ENCODE results near the gene C3orf33. TPM values are rescaled to one million over a fixed set of nuclear protein-coding genes. Genes with fewer than 3 reads are reported as not detected.

The C3orf33 gene
- total RNA-seq, 1 experiment from 2014 or later: 3.4 TPM

GRCh38 chr3:155742349-155742965, 63.6 kb downstream of the C3orf33 start:
- no peak for DNase-seq (ENCODE audit: low read depth)

DNA sequence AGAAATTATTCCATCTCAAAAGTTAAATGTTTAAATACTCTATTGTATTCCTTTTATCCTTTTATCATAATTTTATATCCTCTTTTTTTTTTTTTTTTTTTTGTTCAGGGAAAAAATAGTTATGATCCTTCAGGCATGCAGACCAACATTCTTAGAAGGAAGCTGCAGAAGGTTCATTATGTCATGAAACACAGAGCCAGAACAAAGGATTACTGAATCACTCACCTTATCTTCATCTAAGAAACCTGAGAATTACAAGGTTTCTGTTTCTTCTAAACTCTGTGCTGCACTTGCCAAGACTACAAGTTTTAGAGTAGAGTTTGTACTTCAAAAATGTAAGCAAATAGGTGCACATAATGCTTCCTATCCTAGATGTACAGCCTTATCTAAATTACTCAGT, 64.5 kb downstream of the C3orf33 start:
- DNase-seq (ENCODE audit: low read depth): no peak

DNA sequence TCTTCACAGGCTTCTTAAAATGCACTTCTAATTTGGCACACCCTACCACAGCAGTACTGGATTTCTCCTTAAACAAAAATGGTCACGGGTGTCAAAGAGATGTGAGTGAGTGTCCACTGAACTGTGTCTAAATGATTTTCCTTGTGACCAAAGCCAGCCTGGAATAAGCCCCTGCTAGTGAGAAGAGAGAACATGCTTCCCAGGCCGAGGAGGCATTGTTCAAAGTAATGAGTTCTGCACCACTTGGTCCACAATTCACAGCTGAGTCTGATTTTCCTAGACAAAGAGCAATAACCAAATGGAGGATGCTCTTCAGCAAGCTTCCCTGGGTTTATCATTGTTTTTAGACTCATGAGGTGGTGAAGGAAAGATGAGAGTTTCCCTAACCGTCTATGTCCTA, 65.0 kb downstream of the C3orf33 start:
- DNase-seq (ENCODE audit: low read depth): no peak

DNA sequence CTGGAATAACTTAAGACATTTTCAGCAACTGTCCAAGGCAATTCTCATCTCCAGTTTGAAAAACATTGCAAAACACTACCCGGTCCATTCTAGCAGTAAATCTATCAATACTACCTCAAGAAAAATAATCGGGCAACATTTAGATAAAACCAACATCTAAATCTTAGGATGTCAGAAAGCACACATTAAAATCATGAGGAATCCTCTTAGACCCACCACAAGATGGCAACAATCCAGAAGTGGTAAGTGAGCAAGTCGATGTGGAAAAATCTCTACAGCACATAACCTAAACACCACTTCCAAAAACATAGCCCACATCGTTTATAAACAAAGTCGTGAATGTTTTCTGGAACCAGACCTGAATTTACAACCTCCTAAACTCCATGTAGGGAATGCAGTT, 66.9 kb downstream of the C3orf33 start:
- peak; percentile 10 for DNase-seq (ENCODE audit: low read depth)

DNA sequence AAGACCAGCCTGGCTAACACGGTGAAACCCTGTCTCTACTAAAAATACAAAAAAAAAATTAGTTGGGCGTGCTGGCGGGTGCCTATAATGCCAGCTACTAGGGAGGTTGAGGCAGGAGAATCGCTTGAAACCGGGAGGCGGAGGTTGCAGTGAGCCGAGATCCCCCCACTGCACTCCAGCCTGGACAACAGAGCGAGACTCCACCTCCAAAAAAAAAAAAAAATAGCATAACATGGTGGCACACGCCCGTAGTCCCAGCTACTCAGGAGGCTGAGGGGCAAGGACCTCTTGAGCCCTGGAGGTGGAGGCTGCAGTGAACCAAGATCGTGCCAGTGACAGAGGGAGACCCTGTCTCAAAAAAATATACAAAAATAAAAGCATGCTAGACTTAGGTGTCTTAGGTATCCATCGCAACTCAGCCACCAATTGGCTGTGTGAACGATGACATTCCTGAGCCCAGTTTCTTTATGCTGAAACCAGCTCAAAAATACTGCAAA, 67.5 kb downstream of the C3orf33 start:
- DNase-seq (ENCODE audit: low read depth): no peak

DNA sequence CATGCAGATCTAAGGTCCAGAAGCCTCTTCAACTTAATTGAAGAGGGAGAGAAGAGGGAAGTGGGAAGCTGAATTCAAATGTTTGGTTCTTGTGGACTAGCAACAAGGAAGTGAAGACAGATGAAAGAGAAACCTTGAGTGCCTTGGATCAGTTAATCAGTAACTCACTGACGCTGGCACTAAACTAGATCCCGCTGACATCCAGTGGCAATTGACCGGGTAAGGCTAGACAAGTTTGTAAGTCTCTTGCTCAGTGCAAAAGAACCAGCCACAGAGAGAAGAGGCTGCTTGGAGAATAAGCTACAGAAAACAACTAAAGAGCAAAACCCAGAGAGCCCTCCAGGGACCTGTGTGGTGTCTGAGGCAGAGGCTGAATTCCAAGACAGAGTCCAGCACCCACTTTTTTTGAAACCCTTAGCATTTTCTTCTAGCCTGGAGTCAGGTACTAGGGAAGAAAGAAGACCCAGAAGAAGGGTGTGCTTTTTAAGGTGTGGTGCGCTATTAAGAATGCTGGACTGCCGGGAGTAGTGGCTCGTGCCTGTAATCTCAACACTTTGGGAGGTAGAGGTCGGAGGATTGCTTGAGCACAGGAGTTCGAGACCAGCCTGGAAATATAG, 68.1 kb downstream of the C3orf33 start:
- no peak for DNase-seq (ENCODE audit: low read depth)

DNA sequence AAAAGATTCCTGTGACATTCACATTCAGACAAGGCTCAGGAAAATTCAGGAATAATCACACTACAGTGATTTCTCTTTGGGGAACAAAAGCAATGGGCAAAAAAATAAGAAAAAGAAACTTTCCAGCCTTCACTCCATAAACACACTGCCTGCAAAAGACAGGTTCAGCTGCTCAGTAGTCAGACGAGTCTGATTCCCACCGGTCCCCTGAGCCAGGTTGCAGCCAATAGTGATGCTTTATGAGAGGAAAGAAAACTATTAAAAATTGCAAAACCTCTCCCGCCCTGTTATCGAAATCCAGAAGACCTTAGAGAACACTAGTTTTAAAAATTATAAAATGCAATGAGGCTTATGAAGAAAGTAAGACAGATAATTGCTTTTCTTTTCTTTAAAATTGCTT, 69.7 kb downstream of the C3orf33 start:
- DNase-seq (ENCODE audit: low read depth): no peak

DNA sequence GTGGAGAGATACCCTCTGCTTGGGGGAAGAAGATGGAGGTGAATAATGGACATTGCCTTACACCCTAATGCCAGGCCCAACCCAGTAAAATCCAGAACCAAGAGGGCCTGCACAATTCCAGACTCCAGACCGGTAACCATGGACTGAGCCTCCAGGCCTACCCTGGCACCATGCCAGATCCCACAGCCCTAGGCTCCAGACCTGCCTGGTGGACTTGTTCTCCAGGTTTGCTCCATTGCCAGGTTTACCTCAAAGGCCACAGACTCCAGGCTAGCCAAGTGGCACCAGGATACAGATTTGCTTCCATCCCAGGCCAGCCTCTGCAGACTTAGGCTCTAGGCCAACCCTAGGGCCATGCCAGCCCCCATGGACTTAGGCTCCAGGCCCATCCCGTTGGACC, 75.2 kb downstream of the C3orf33 start:
- DNase-seq (ENCODE audit: low read depth): no peak

DNA sequence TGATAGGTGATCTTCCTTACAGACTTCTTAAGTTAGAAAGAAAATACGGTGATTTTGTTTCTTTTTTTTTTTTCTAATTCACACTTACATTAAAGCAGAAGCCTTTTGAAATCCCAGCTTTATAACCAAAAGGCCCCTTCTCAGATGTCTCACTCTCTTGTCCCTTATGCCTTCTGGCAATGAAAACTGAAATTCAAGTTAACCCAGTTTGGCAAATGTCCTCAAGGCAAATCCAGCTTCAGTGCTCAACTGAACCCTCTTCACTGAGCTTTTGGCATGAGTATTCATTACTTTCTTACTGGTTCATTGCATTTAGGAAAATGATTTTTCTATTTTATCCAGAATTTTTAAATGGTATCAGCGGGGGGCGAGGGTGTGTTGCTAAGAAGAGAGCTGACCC, 78.2 kb downstream of the C3orf33 start:
- DNase-seq (ENCODE audit: low read depth): no peak

DNA sequence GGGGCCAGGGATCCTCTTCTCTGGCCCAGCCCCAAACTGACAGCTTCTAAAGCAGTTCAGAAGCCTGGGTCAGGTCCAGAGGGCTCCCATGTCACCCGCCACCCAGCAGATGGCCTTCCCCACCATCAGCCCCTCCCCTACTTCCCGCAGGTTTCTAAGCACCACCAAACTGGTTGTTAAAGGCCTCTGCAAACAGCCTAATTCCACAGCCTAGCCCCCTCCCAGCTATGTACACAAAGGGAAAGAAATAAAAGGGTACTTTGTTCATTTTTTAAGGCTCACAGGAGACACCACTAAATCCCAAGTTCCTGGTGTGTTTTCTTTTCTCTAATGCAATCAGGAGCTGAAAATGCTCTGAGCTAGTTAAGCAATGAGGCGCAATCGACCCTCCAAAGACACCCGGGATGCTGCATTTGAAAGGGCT, 91.8 kb downstream of the C3orf33 start:
- DNase-seq (ENCODE audit: low read depth): no peak

Other genes with a start within 250 kb of the C3orf33 start
- not detected in 2 replicates for gene PLCH1, start 61.2 kb downstream of the C3orf33 start, total RNA-seq (2014; rRNA removed)
- gene SLC33A1, start 48.1 kb upstream of the C3orf33 start, total RNA-seq (2014; rRNA removed): 28.2 and 30.5 TPM in 2 replicates
- 73.2 and 84.3 TPM in 2 replicates for gene GMPS, start 64.4 kb upstream of the C3orf33 start, total RNA-seq (2014; rRNA removed)